Measurements from ENCODE around the gene CTBP2. TPM values are rescaled to one million over a fixed set of nuclear protein-coding genes. Genes with fewer than 3 reads are reported as not detected.
"Not testable (repeated sequence)": the region's sequence is repeated elsewhere in the genome, so short reads cannot be mapped to it uniquely, and the experiment has no call there.

The CTBP2 gene
- polyA plus RNA-seq, 1 donor (not counting 4 experiments of a cell fraction or from before 2014, with no cell fraction given): 76.0 TPM

DNA sequence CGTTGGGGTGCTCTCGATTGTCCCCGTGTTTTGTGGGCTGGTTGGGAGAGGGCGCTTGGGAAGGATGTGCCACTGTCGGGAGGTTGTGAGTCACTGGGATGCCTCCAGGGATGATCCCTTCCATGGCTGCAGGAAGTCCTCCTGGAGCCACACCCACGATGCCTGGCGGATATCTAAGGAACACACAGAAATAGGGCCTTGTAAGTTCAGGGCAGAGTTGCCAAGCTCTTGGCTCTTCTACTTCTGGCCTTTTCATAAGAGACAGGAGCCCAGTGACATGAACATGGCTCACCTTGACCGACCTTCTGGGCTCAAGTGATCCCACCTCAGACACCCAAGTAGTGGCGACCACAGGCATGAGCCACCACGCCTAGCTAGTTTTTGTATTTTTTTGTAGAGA lies 170.8 kb downstream of the CTBP2 start:
- FAIRE-seq: no peak

DNA sequence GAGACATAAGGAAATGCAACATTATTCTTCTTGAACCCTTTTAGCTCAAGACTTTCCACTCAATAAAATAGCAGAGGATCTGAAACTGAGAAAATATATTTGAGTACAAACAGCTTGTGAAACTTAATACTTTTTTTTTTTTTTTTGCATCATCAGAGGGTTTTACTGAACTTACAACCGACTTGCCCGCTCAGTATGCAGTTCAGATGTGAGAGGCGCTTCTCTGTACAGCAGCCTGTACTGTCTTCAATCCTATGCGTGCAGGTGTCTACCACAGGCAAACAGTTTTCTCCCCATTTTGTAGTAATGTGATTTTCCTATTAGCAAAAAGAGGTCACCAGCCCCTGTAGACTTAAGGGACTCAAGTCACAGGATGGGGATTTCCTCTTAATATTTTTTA lies 171.6 kb downstream of the CTBP2 start:
- H3K79me2 ChIP-seq (ENCODE audit: control insufficient read depth, insufficient read depth, low read length); H3K27me3 ChIP-seq (ENCODE audit: control insufficient read depth, extremely low read depth, insufficient read depth, low read length); H3K4me3 ChIP-seq (ENCODE audit: control insufficient read depth in 2 of 3, extremely low read depth in 1 of 3, insufficient read depth in 2 of 3, low read depth in 1 of 3, low read length in 3 of 3); dilution Hi-C loops (cut with MboI; ENCODE audit: extremely low pct_ligation_motif_present, low sequenced_read_pairs); H3K4me1 ChIP-seq (ENCODE audit: control insufficient read depth, extremely low read depth, insufficient read depth, low read length); DNase-seq (ENCODE audit: low read depth, low spot score); FAIRE-seq; H4K20me1 ChIP-seq (ENCODE audit: control insufficient read depth, extremely low read depth, insufficient read depth, low read length); H2AFZ ChIP-seq (ENCODE audit: control insufficient read depth, low read length); H3K4me2 ChIP-seq (ENCODE audit: control insufficient read depth, extremely low read depth, insufficient read depth, low read depth, low read length); H3K27ac ChIP-seq (ENCODE audit: control insufficient read depth, insufficient read depth, low read length); H3K9ac ChIP-seq (ENCODE audit: control insufficient read depth, extremely low read depth, insufficient read depth, low read length); H3K9me3 ChIP-seq (ENCODE audit: control insufficient read depth, low read depth, low read length); H3K9me1 ChIP-seq (ENCODE audit: control insufficient read depth, extremely low read depth, insufficient read depth, low read length): not testable (repeated sequence)
- peaks cover 36 to 46% of the 10 kb centered on the region in 2 experiments for H3K36me3 ChIP-seq (ENCODE audit: control insufficient read depth in 2 of 2, extremely low read depth in 1 of 2, insufficient read depth in 2 of 2, low read length in 2 of 2)

More for the DNA sequence above, 170.8 kb downstream of the CTBP2 start:
- H3K9ac ChIP-seq (ENCODE audit: control insufficient read depth, extremely low read depth, insufficient read depth, low read length): no peak overlapping the region
- H3K4me3 ChIP-seq (ENCODE audit: control insufficient read depth in 2 of 3, extremely low read depth in 1 of 3, insufficient read depth in 2 of 3, low read depth in 1 of 3, low read length in 3 of 3): no peak overlapping the region
- H3K9me3 ChIP-seq (ENCODE audit: control insufficient read depth, low read depth, low read length): no peaks in the 10 kb centered on the region
- H3K4me2 ChIP-seq (ENCODE audit: control insufficient read depth, extremely low read depth, insufficient read depth, low read depth, low read length): no peak overlapping the region
- no peaks in the 10 kb centered on the region for H3K9me1 ChIP-seq (ENCODE audit: control insufficient read depth, extremely low read depth, insufficient read depth, low read length)
- H3K79me2 ChIP-seq (ENCODE audit: control insufficient read depth, insufficient read depth, low read length): peaks cover 2% of the 10 kb centered on the region
- peaks cover 37 to 43% of the 10 kb centered on the region in 2 experiments for H3K36me3 ChIP-seq (ENCODE audit: control insufficient read depth in 2 of 2, extremely low read depth in 1 of 2, insufficient read depth in 2 of 2, low read length in 2 of 2)
- DNase-seq (ENCODE audit: low read depth, low spot score): no peak
- no peak overlapping the region for H2AFZ ChIP-seq (ENCODE audit: control insufficient read depth, low read length)
- no peak overlapping the region for H3K27ac ChIP-seq (ENCODE audit: control insufficient read depth, insufficient read depth, low read length)
- peaks cover 5% of the 10 kb centered on the region for H3K4me1 ChIP-seq (ENCODE audit: control insufficient read depth, extremely low read depth, insufficient read depth, low read length)
- H4K20me1 ChIP-seq (ENCODE audit: control insufficient read depth, extremely low read depth, insufficient read depth, low read length): no peaks in the 10 kb centered on the region
- no peaks in the 10 kb centered on the region for H3K27me3 ChIP-seq (ENCODE audit: control insufficient read depth, extremely low read depth, insufficient read depth, low read length)
- TF ChIP-seq, protein P1, sequence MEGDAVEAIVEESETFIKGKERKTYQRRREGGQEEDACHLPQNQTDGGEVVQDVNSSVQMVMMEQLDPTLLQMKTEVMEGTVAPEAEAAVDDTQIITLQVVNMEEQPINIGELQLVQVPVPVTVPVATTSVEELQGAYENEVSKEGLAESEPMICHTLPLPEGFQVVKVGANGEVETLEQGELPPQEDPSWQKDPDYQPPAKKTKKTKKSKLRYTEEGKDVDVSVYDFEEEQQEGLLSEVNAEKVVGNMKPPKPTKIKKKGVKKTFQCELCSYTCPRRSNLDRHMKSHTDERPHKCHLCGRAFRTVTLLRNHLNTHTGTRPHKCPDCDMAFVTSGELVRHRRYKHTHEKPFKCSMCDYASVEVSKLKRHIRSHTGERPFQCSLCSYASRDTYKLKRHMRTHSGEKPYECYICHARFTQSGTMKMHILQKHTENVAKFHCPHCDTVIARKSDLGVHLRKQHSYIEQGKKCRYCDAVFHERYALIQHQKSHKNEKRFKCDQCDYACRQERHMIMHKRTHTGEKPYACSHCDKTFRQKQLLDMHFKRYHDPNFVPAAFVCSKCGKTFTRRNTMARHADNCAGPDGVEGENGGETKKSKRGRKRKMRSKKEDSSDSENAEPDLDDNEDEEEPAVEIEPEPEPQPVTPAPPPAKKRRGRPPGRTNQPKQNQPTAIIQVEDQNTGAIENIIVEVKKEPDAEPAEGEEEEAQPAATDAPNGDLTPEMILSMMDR (optimal IDR thresholded peaks at IDR 0.05 in 1 of 3, IDR thresholded peaks at IDR 0.05 in 1 of 3, conservative IDR thresholded peaks at IDR 0.05 in 1 of 3; ENCODE audit: extremely low read depth in 1 of 3, insufficient read depth in 2 of 3, low read length in 3 of 3): no peak
- no peak for TF ChIP-seq EZH2 (IDR thresholded peaks at IDR 0.05; ENCODE audit: low read length)
- dilution Hi-C loops (cut with MboI; ENCODE audit: extremely low pct_ligation_motif_present, low sequenced_read_pairs): no loop called here

DNA sequence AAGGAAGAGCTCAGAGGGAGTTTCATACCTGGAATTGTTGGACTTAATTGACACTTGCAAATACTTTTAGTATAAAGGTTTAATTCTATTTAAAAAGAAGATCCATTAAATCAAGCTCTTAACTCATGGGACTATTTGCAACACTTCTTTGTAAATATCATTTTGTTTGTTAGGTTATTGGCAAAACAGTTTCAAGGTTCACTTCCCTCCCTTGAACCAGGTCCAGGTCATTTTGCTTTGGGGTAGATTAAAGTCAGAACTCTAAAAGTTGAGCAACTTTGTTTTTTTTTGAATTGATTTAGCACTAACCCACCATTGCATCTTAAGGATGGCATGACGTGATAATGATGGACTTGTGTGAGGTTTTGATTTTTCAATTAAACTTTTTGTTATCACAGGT lies 172.6 kb downstream of the CTBP2 start:
- H3K9me1 ChIP-seq (ENCODE audit: control insufficient read depth, extremely low read depth, insufficient read depth, low read length): no peaks in the 10 kb centered on the region
- DNase-seq (ENCODE audit: low read depth, low spot score): no peak
- H4K20me1 ChIP-seq (ENCODE audit: control insufficient read depth, extremely low read depth, insufficient read depth, low read length): no peaks in the 10 kb centered on the region
- peaks cover 5% of the 10 kb centered on the region for H3K4me1 ChIP-seq (ENCODE audit: control insufficient read depth, extremely low read depth, insufficient read depth, low read length)
- no peak for FAIRE-seq
- dilution Hi-C loops (cut with MboI; ENCODE audit: extremely low pct_ligation_motif_present, low sequenced_read_pairs): no loop called here
- H3K4me2 ChIP-seq (ENCODE audit: control insufficient read depth, extremely low read depth, insufficient read depth, low read depth, low read length): no peak overlapping the region
- H3K79me2 ChIP-seq (ENCODE audit: control insufficient read depth, insufficient read depth, low read length): peaks cover 2% of the 10 kb centered on the region
- no peak overlapping the region for H3K9ac ChIP-seq (ENCODE audit: control insufficient read depth, extremely low read depth, insufficient read depth, low read length)
- peaks cover 30 to 40% of the 10 kb centered on the region in 2 experiments for H3K36me3 ChIP-seq (ENCODE audit: control insufficient read depth in 2 of 2, extremely low read depth in 1 of 2, insufficient read depth in 2 of 2, low read length in 2 of 2)
- no peak for TF ChIP-seq EZH2 (IDR thresholded peaks at IDR 0.05; ENCODE audit: low read length)
- TF ChIP-seq, protein P1 (optimal IDR thresholded peaks at IDR 0.05 in 1 of 3, IDR thresholded peaks at IDR 0.05 in 1 of 3, conservative IDR thresholded peaks at IDR 0.05 in 1 of 3; ENCODE audit: extremely low read depth in 1 of 3, insufficient read depth in 2 of 3, low read length in 3 of 3): no peak
- H3K27me3 ChIP-seq (ENCODE audit: control insufficient read depth, extremely low read depth, insufficient read depth, low read length): no peaks in the 10 kb centered on the region
- no peak overlapping the region for H3K4me3 ChIP-seq (ENCODE audit: control insufficient read depth in 2 of 3, extremely low read depth in 1 of 3, insufficient read depth in 2 of 3, low read depth in 1 of 3, low read length in 3 of 3)
- no peaks in the 10 kb centered on the region for H3K9me3 ChIP-seq (ENCODE audit: control insufficient read depth, low read depth, low read length)
- no peak overlapping the region for H2AFZ ChIP-seq (ENCODE audit: control insufficient read depth, low read length)
- no peak overlapping the region for H3K27ac ChIP-seq (ENCODE audit: control insufficient read depth, insufficient read depth, low read length)

All from keratinocyte (primary cell).